ENCODE measurements around the gene ZNF831. TPM values are rescaled to one million over a fixed set of nuclear protein-coding genes. Genes with fewer than 3 reads are reported as not detected.

Gene ZNF831
- polyA plus RNA-seq, 1 of the 3 experiments (the other 2 are of a cell fraction), result not detected

GRCh38 chr20:59160389-59161115 lies 3.1 kb upstream of the ZNF831 start:
- Histone ChIP-seq H3K9ac (no peak overlapping the region), H2AFZ (ENCODE audit: low read depth) (no peak overlapping the region), H3K9me3 (no peaks in the 10 kb centered on the region), H3F3A (replicated peaks; ENCODE audit: insufficient read depth) (no peaks in the 10 kb centered on the region), H3K4me1 (ENCODE audit: control insufficient read depth in 1 of 2, insufficient read depth in 2 of 2, low read depth in 1 of 2, low read length in 1 of 2) (no peaks in the 10 kb centered on the region; a peak in 1 of 4 replicates), H3K36me3 (replicated peaks in 1 of 2; ENCODE audit: control insufficient read depth in 1 of 2, insufficient read depth in 2 of 2, low read length in 1 of 2) (no peaks in the 10 kb centered on the region), H3K9me2 (no peaks in the 10 kb centered on the region), H3K4me3 (ENCODE audit: low read depth in 2 of 2, low read length in 1 of 2) (no peak overlapping the region), H4K20me1 (ENCODE audit: insufficient read depth) (no peaks in the 10 kb centered on the region), H3K4me2 (no peak overlapping the region), H3K79me2 (ENCODE audit: insufficient read depth) (no peaks in the 10 kb centered on the region), H3K27ac (ENCODE audit: low read depth in 2 of 2, low read length in 1 of 2) (no peak overlapping the region), H3K27me3 (ENCODE audit: insufficient read depth) (no peaks in the 10 kb centered on the region; the same call in 1 of the 2 replicates)
- ChIA-PET CTCF (interaction anchor here (1.3 kb wide), 1 partner anchor 18 kb away, joined by 3 read pairs; no protein-coding TSS in a partner anchor), POLR2A (no interaction called here)
- TF ChIP-seq, protein P1, sequence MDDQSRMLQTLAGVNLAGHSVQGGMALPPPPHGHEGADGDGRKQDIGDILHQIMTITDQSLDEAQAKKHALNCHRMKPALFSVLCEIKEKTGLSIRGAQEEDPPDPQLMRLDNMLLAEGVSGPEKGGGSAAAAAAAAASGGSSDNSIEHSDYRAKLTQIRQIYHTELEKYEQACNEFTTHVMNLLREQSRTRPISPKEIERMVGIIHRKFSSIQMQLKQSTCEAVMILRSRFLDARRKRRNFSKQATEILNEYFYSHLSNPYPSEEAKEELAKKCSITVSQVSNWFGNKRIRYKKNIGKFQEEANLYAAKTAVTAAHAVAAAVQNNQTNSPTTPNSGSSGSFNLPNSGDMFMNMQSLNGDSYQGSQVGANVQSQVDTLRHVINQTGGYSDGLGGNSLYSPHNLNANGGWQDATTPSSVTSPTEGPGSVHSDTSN (IDR thresholded peaks at IDR 0.05), result no peak
- no peak for TF ChIP-seq RFX5 (IDR thresholded peaks at IDR 0.05; ENCODE audit: low read length)
- TF ChIP-seq EZH2phosphoT487 (IDR thresholded peaks at IDR 0.05; ENCODE audit: borderline replicate concordance, low read depth), result no peak
- TF ChIP-seq, protein P2, sequence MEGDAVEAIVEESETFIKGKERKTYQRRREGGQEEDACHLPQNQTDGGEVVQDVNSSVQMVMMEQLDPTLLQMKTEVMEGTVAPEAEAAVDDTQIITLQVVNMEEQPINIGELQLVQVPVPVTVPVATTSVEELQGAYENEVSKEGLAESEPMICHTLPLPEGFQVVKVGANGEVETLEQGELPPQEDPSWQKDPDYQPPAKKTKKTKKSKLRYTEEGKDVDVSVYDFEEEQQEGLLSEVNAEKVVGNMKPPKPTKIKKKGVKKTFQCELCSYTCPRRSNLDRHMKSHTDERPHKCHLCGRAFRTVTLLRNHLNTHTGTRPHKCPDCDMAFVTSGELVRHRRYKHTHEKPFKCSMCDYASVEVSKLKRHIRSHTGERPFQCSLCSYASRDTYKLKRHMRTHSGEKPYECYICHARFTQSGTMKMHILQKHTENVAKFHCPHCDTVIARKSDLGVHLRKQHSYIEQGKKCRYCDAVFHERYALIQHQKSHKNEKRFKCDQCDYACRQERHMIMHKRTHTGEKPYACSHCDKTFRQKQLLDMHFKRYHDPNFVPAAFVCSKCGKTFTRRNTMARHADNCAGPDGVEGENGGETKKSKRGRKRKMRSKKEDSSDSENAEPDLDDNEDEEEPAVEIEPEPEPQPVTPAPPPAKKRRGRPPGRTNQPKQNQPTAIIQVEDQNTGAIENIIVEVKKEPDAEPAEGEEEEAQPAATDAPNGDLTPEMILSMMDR (IDR thresholded peaks at IDR 0.05), result no peak
- TF ChIP-seq IRF3 (IDR thresholded peaks at IDR 0.05; ENCODE audit: low read depth, low read length), result no peak
- TF ChIP-seq FOXJ3 (CRISPR knock-in tag; IDR thresholded peaks at IDR 0.05), result no peak
- no peak for TF ChIP-seq GABPA (IDR thresholded peaks at IDR 0.05; ENCODE audit: low read depth)
- no peak for TF ChIP-seq EP300 (IDR thresholded peaks at IDR 0.05; ENCODE audit: borderline replicate concordance in 1 of 2, low read depth in 1 of 2, low read length in 1 of 2)
- TF ChIP-seq NFIC (IDR thresholded peaks at IDR 0.05; ENCODE audit: borderline replicate concordance), result no peak
- no peak for TF ChIP-seq MEF2A (IDR thresholded peaks at IDR 0.05; ENCODE audit: borderline replicate concordance, low read depth)
- TF ChIP-seq YY1 (IDR thresholded peaks at IDR 0.05; ENCODE audit: low read depth), result no peak
- TF ChIP-seq USF2 (IDR thresholded peaks at IDR 0.05; ENCODE audit: borderline replicate concordance, low read depth, low read length), result no peak
- TF ChIP-seq CHD2 (IDR thresholded peaks at IDR 0.05; ENCODE audit: low read length, partially characterized antibody), result no peak
- WGBS (ENCODE audit: low lambda C conversion rate), result 19% methylated on average over 5 of the region's 9 CpGs
- DNase-seq, result no peak
